GM12878 (cell line): ENCODE results near the gene TOLLIP. TPM values are rescaled to one million over a fixed set of nuclear protein-coding genes. Genes with fewer than 3 reads are reported as not detected.

Experiments
- ATAC-seq: fragments of 200-7000 bp; cut with Tn5 transposase; 3 replicates; pipeline ENCODE4 v1.9.1; 2020; ENCODE audit warnings: mild to moderate bottlenecking, moderate library complexity
- BruUV-seq: library from RNA; stranded (reverse); fragments of 400-500 nt; replicated peaks from 2 replicates; lab custom pipeline; 2021; lab: Mats Ljungman, UMichigan
- CTCF ChIA-PET: fragments of 300-600 bp; sonication (Branson Sonifier 250); formaldehyde crosslinking; extraction: SDS; loops from one replicate; lab custom pipeline; 2021; ENCODE audit warnings: inconsistent platforms; lab: Yijun Ruan, JAX
- POLR2A ChIA-PET: fragments of 350-600 bp; formaldehyde crosslinking; extraction: SDS; loops from one replicate; lab custom pipeline; 2021; ENCODE audit warnings: inconsistent platforms; lab: Charles Lee
- RAD21 ChIA-PET: fragments of 300-600 bp; sonication (Branson Sonifier 250); formaldehyde crosslinking; loops from one replicate; lab custom pipeline; 2023; ENCODE audit warnings: antibody characterized with exemption; ENCODE audit not compliant: unreplicated experiment; lab: Charles Lee
- SMC1A ChIA-PET: fragments of 300-600 bp; sonication (Branson Sonifier 250); formaldehyde crosslinking; loops from one replicate; lab custom pipeline; 2023; ENCODE audit not compliant: unreplicated experiment, uncharacterized antibody; lab: Charles Lee
- DNase-seq: peaks from one replicate; pipeline ENCODE4 v3.0.0-alpha.2; 2011; ENCODE audit warnings: low read depth, low spot score
- FAIRE-seq: peaks from 3 replicates; lab custom pipeline; 2011; peaks lifted over from hg19 to GRCh38; lab: Jason Lieb, UNC
- H2AFZ ChIP-seq: 2 replicates; pipeline ENCODE4 v1.6.0; 2011; ENCODE audit warnings: low read depth, low read length, control low read depth; ENCODE audit not compliant: control insufficient read depth
- H3K27ac ChIP-seq: 2 replicates; pipeline ENCODE4 v1.5.1; 2011; ENCODE audit warnings: control low read depth; ENCODE audit not compliant: control insufficient read depth, insufficient read depth
- H3K27me3 ChIP-seq, 2 experiments: replicated peaks in 1 of 2; 2 replicates each; pipeline versions ENCODE4 v1.6.0 to v1.6.1; 2011; ENCODE audit warnings: low read length in 1 of 2; ENCODE audit not compliant: control insufficient read depth in 2 of 2, insufficient read depth in 2 of 2
- H3K36me3 ChIP-seq, 2 experiments: 2 replicates each; pipeline ENCODE4 v1.5.1; 2011; ENCODE audit warnings: low read length in 1 of 2; ENCODE audit not compliant: control insufficient read depth in 2 of 2, insufficient read depth in 2 of 2
- H3K4me1 ChIP-seq: 2 replicates; pipeline ENCODE4 v1.6.1; 2011; ENCODE audit warnings: mild to moderate bottlenecking, low read length, moderate library complexity, mixed read lengths; ENCODE audit not compliant: control insufficient read depth, insufficient read depth
- H3K4me2 ChIP-seq: 2 replicates; pipeline ENCODE4 v1.6.0; 2011; ENCODE audit warnings: control low read depth; ENCODE audit not compliant: control insufficient read depth, insufficient read depth
- H3K4me3 ChIP-seq: fragments of 200-600 bp; sonication (generic); 2 replicates; pipeline ENCODE4 v1.5.1; 2016
- H3K79me2 ChIP-seq: 2 replicates; pipeline ENCODE4 v1.6.0; 2011; ENCODE audit warnings: low read length; ENCODE audit not compliant: control insufficient read depth, insufficient read depth
- H3K9ac ChIP-seq: 2 replicates; pipeline ENCODE4 v1.8.0; 2011; ENCODE audit warnings: low read length, control low read depth, mixed read lengths; ENCODE audit not compliant: control insufficient read depth, insufficient read depth
- H3K9me3 ChIP-seq: replicated peaks from 3 replicates; pipeline ENCODE4 v1.5.1; 2011; ENCODE audit warnings: mild to moderate bottlenecking, low read length; ENCODE audit not compliant: control insufficient read depth, insufficient read depth
- H4K20me1 ChIP-seq: 2 replicates; pipeline ENCODE4 v1.6.0; 2011; ENCODE audit not compliant: control insufficient read depth, insufficient read depth
- CBX3 ChIP-seq: fragments of 200-600 bp; sonication (generic); IDR thresholded peaks from 2 replicates; pipeline ENCODE4 v1.6.1; 2016; ENCODE audit warnings: low read depth, borderline replicate concordance
- MTA2 ChIP-seq: fragments of 450-650 bp; IDR thresholded peaks from 2 replicates; pipeline ENCODE4 v1.6.1; 2016; ENCODE audit warnings: low read depth, mild to moderate bottlenecking, moderate library complexity
- MTA3 ChIP-seq: IDR thresholded peaks from 2 replicates; pipeline ENCODE4 v1.6.1; 2012; ENCODE audit warnings: low read length, inconsistent platforms, borderline replicate concordance
- NR2C2 ChIP-seq: IDR thresholded peaks from 2 replicates; pipeline ENCODE4 v1.6.1; 2011; ENCODE audit warnings: borderline replicate concordance, low read depth; ENCODE audit not compliant: control insufficient read depth, insufficient read length
- PAX8 ChIP-seq: fragments of 450-650 bp; IDR thresholded peaks from 2 replicates; pipeline ENCODE4 v1.6.1; 2017; ENCODE audit warnings: mild to moderate bottlenecking, moderate library complexity
- PKNOX1 ChIP-seq: fragments of 450-650 bp; IDR thresholded peaks from 2 replicates; pipeline ENCODE4 v1.6.1; 2016; ENCODE audit warnings: mild to moderate bottlenecking
- POLR2AphosphoS2 ChIP-seq: IDR thresholded peaks from 2 replicates; pipeline ENCODE4 v1.6.1; 2011; ENCODE audit warnings: low read depth, mild to moderate bottlenecking, low read length, improper control_type of control experiment, moderate library complexity
- POU2F2 ChIP-seq: IDR thresholded peaks from 3 replicates; pipeline ENCODE4 v1.6.1; 2011; ENCODE audit warnings: low read depth, mild to moderate bottlenecking, low read length, borderline replicate concordance
- RBBP5 ChIP-seq: fragments of 200-600 bp; sonication (generic); conservative IDR thresholded peaks from 2 replicates; pipeline ENCODE4 v1.6.1; 2016
- USF2 ChIP-seq: IDR thresholded peaks from 2 replicates; pipeline ENCODE4 v1.6.1; 2011; ENCODE audit warnings: low read depth, low read length, improper control_type of control experiment, borderline replicate concordance
- ZNF622 ChIP-seq: fragments of 450-650 bp; IDR thresholded peaks from 2 replicates; pipeline ENCODE4 v1.6.1; 2017; ENCODE audit warnings: mild to moderate bottlenecking, inconsistent platforms
- WGBS: methylation state at CpG from one replicate; pipeline ENCODE4 v1.1.6; 2016; ENCODE audit warnings: low lambda C conversion rate; ENCODE audit not compliant: insufficient replicate concordance, insufficient coverage; ENCODE audit errors: missing lambda C conversion rate; 5-methylcytosine and 5-hydroxymethylcytosine counted together
- in situ Hi-C: fragments of 300-500 bp; cut with MboI; formaldehyde crosslinking; loops from 9 replicates; pipeline ENCODE4 v1.14.3; 2018; ENCODE audit warnings: mixed read lengths
- intact Hi-C: fragments of 100-400 bp; cut with micrococcal nuclease; formaldehyde crosslinking; loops from one replicate; pipeline ENCODE4 v1.14.2; 2022; ENCODE audit not compliant: unreplicated experiment
- polyA plus RNA-seq, 11 experiments: library from polyadenylated mRNA; depleted of rRNA in 4 of 11; unstranded in 6 of 11; stranded (reverse) in 5 of 11; fragments of >200 nt; fragmentation: Nextera tagmentation in 4 of 11; fragmentation: Illumina TruSeq in 1 of 11; extraction: Ambion mirVana in 4 of 11; extraction: Trizol in 1 of 11; gene quantifications; 1 replicate in 1 of 11; 2 replicates in 10 of 11; pipeline versions ENCODE4 v1.2.1 to v1.2.3, GENCODE V29; 2011 to 2016; ENCODE audit warnings: inconsistent platforms in 2 of 11, missing spikeins in 2 of 11, low read depth in 1 of 11
- total RNA-seq, 4 experiments: library from RNA; depleted of rRNA in 3 of 4; stranded (reverse); fragments of >200 nt in 3 of 4; fragmentation: Illumina TruSeq in 1 of 4; extraction: Trizol in 1 of 4; gene quantifications; 2 replicates each; pipeline versions ENCODE4 v1.2.1 to v1.2.3, GENCODE V29; 2013 to 2021

TOLLIP gene
- total and polyA plus RNA-seq, 10 of the 15 experiments (the other 5 are each of a cell fraction or from before 2014, with no cell fraction given) = 0.47 to 39.5 (median 21.6) TPM

- H3K27me3 ChIP-seq = no peaks in the 10 kb centered on the region
- in situ Hi-C loops = no loop called here
- no peak overlapping the region for H3K4me2 ChIP-seq
- FAIRE-seq = no peak
- no peak overlapping the region for H3K27ac ChIP-seq
- BruUV-seq = no TSS peak
- ATAC-seq = no peak
- H4K20me1 ChIP-seq = no peaks in the 10 kb centered on the region
- POLR2A ChIA-PET = no interaction called here
- SMC1A ChIA-PET = no interaction called here
- no peaks in the 10 kb centered on the region for H3K36me3 ChIP-seq
- no peak overlapping the region for H3K4me3 ChIP-seq
- H3K9me3 ChIP-seq = no peaks in the 10 kb centered on the region
- CTCF ChIA-PET = no interaction called here
- H3K4me1 ChIP-seq = no peaks in the 10 kb centered on the region
- H3K79me2 ChIP-seq = no peaks in the 10 kb centered on the region
- H2AFZ ChIP-seq = no peak overlapping the region
- intact Hi-C loops = no loop called here
- H3K9ac ChIP-seq = no peak overlapping the region
- WGBS = 59% methylated on average over 30 of the region's 30 CpGs
- TF ChIP-seq USF2 (no peak), POLR2AphosphoS2 (no peak), PAX8 (no peak), RBBP5 (no peak), ZNF622 (no peak), NR2C2 (no peak), CBX3 (no peak), POU2F2 (no peak), PKNOX1 (no peak), MTA2 (no peak), MTA3 (no peak)
- DNase-seq = no peak
- RAD21 ChIA-PET = no interaction called here
Measured at GRCh38 chr11:1232883-1233321, 76.5 kb downstream of the TOLLIP start.
